GM10847 (cell line): ENCODE data around the gene SHISA6.

Experiments
- POLR2A ChIP-seq: IDR thresholded peaks from 2 replicates; pipeline ENCODE4 v1.6.1; 2011; ENCODE audit not compliant: insufficient read length; ENCODE audit errors: extremely low read depth

The SHISA6 gene

DNA sequence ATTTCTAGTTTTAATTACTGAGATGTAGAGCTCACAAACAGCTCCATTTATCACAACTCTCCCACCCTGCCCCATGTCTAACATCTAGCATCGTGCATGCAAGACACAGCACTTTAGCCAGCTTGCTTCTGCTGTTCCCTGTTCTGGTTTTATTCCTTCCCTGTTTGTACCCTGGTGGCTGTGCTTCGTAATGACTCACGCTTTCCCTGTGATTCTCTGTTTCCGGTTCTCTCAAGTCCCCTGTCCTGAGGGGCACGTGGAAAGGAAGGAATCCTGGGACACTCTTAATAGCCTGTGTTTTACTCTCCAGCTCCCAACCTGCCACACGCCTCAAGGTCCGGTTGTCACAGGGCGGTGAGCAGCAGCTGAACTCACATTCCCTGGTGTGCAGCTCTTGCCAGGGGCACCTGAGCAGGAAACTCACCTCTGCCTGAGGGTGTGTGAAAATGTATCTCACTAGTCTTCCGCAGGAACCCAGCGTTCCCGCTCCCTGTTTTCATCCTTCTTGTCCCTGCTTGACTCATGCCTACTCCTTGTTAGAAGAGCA is 10.6 kb downstream of the SHISA6 start:
- TF ChIP-seq POLR2A = no peak

GRCh38 chr17:11252146-11252545 is 11.1 kb downstream of the SHISA6 start:
- TF ChIP-seq POLR2A = no peak

DNA sequence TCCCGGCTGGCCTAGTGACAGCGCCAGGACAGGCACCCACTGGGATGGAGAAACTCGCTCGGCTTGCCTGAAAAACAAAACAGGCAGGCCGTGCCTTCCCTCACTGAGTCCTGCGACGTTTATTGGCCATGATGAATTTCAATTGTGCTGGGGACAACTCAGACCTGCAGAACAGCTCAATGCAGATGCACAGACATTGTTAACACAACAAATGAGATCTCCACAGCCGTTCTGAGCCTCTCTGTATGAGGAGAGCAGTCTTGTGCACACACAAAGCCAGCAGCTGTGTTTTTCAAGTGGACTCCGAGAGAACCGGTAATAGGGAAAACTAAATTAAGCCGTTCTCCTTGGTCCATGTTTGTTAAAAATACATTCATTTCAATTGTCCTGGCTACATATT is 15.9 kb downstream of the SHISA6 start:
- TF ChIP-seq POLR2A = no peak

- TF ChIP-seq POLR2A = no peak
Observed at GRCh38 chr17:11264183-11264871, 23.3 kb downstream of the SHISA6 start.

DNA sequence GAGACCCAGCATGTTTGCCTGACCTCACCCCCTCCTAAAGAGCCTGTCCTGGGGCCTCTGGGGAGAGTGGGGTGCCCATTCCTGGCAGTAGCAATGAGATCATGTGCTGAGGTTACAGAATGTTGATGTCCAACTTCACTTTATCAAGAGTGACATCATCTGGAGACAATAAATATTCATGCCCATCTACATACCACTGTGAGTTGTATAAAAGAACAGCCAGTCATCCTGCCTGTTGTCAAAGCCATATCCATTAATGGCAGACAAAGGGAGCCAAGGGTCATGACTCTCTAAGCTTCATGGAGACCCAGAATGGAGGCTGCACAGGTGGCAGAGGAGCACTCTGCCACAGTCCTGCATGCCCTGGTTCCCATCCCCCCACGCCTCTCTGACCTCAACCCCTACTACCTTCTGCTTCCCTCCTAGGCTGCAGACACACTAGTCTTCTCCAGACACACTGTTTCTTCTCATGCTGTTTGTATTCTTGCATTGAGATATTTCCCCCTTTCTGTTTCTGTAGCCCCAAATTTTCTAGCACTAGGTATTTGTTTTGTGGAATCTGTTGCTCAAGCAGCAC is 27.1 kb downstream of the SHISA6 start:
- TF ChIP-seq POLR2A = no peak

DNA sequence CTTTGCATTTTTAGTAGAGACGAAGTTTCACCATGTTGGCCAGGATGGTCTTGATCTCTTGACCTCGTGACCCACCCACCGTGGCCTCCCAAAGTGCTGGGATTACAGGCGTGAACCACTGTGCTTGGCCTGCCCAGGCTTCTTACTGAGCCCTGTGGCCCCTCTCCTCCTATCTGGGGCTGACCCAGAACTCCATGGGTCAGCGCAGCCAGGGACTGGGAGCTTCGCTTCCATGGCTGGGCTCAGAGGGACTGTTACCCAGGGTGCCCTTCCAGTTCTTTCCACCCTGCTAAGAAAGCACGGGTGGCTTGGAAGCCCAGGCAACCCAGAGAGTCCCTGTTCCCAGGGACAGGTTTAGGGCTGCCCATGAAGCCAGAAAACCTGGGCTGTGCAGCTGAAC is 28.2 kb downstream of the SHISA6 start:
- no peak for TF ChIP-seq POLR2A

DNA sequence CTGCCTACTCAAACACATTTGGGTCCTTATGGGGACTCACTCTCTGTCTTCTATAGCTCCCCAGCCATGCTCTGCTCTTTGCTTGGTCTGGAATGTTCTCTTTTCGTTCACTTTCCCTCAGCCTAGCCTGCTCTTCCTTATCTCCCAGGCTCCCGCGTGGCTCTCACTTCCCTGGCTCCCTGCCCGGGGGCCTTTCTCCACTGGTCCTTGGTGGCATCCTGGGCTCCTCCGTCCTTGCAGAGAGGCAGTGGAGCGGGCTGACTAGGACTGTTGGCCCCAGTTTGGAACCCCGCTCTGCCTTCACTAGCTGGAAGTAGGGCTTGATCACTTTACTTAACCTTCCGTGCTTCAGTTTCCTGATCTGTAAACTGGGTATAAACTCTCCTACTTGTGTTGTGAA is 31.2 kb downstream of the SHISA6 start:
- no peak for TF ChIP-seq POLR2A

DNA sequence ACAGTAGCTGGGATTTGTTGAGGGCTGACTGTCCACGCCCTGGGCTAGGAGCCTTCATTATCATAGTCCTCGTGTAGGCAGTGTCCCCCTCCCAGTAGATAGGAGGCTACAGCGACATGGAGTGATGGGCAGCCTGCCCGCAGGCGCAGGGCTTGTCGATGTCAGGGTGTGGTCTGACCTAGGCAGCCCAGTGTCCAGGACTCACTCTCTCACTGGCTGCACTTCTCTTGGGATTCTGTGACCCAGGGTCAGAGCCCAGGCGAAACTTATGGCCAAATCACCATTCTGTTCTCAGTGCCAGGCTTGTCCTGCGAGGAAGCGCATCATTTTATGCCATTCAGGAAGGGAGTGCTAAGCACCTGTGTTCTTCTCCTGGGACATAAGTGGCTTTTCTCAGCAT is 32.6 kb downstream of the SHISA6 start:
- TF ChIP-seq POLR2A = no peak

GRCh38 chr17:11274106-11274505 is 33.1 kb downstream of the SHISA6 start:
- no peak for TF ChIP-seq POLR2A

GRCh38 chr17:11276486-11276885 is 35.5 kb downstream of the SHISA6 start:
- TF ChIP-seq POLR2A = no peak

DNA sequence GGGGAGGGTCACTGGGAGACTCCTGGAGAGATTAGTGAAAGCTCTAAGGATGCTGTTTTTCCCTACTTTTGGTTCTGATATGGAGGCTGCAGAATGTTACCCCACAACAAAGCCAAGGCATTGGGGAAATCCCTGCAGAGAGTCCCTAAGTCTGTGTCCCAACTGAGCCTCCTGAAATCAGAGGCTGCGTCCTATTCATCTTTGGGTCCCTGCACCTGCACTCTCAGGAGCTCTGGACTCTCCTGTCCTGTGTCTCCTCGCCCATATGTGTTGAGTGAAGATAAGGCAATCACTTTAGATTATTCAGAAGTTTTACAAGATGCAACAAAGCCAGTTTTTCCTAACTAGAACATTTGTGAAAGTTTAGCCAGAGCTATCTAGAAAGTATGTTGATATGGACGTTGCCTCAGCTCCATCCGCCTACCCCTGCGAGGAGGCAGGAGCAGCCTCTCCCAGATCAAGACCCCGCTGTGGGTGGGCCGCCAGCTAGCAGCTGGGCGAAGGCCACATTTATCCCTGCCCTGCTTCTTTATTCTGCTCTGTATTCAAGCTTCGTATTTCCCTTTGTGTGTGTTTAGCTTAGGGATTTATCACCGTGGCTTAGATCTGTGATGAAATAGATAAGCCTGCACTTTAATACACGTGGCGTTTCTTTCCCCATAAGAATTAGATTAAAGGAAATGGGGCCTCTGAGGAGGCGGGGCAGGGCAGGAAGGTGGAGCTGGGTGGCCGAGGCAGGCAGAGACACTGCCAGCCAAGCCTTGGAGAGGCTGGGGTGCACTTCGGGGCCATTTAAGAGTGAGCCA is 37.4 kb downstream of the SHISA6 start:
- TF ChIP-seq POLR2A = no peak

DNA sequence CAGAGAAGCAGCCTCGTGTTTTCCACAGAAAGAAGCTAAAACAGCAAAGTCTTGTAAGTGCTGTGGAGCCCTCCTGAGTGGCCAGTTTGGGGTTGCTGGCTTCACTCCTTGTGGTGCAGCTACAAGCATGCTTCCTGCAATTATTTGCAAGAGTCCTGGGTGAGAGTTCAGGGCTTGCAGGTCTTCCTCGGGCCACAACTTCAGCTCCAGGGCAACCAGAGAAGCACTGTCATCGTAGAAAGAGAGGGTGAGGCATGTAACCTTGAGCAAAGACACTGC is 37.9 kb downstream of the SHISA6 start:
- no peak for TF ChIP-seq POLR2A

DNA sequence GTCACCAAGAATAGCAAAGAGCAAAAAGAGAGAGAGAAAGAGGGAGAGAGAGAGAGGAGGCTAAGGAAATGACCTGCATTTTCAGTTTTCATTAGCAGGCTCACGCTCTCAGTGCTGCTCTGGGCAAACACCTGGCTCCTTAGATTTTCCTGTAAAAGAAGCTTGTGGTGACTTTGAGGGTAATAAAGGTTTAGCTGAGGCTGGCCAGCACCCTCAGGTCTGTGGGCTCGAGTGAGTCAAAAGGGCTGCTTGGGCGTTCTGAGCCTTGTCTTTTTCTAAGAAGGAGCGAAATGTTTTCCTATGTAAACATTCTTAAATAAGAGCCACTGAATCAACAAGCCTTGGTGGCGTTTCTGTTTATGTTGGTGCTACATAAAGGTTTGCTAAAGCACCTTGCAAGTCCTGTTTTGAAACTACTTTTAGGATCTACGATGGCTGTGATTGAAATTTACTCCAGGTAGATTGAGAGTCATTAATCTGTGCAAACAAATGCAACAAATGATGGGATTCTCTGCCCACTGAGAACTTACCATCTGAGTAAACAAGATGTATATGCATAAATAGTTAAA is 38.8 kb downstream of the SHISA6 start:
- TF ChIP-seq POLR2A = no peak

DNA sequence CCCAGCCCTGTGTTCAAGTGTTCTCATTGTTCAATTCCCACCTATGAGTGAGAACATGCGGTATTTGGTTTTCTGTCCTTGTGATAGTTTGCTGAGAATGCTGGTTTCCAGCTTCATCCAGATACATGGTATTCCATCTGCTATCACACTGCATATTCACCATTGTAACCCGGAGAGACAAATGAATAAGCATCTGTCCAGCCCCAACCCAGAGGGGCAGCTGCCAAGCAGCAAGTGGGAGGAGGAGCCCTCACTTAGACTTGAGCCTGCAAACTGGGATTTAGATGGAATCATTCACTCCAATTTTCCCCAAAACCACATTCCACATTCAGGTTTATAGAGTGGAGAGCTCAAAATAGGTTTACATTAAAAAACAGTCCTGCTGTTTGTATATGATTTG is 41.6 kb downstream of the SHISA6 start:
- no peak for TF ChIP-seq POLR2A

GRCh38 chr17:11284811-11285210 is 43.8 kb downstream of the SHISA6 start:
- TF ChIP-seq POLR2A = no peak

- no peak for TF ChIP-seq POLR2A
Observed at GRCh38 chr17:11285946-11286345, 44.9 kb downstream of the SHISA6 start.

DNA sequence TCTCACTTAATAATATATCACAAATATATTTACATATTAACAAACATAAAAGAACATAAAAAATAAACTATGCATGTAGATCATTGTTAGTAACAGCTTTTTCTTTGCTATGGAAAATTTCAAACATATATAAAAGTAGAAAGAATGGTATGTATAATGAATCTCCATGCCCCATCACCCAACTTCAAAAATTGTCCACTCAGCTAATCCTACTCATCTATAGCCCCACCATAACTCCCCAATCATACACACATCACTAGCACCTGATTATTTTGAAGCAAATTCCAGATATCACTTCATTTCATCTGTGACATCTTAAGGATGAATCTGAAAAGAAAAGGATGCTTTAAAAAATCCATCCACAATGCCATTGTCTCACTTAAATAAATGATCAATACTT is 46.8 kb downstream of the SHISA6 start:
- no peak for TF ChIP-seq POLR2A

DNA sequence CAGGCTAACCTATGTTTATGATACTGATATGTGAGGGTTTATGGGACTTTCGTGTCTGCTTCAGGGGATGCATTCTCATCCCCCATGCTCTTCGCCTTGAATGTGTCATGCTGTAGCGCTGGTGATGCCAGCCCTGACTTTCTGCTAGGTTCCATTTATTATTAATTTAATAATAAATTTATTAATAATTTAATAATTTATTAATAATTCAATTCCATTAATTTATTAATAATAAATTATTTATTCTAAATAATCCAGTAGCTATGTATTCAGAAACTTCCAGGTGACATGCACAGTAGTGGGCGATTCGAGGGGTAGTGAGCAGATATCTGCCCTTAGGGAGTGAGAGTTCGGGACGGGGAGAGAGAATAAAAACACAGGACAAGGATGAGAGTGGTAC is 49.8 kb downstream of the SHISA6 start:
- TF ChIP-seq POLR2A = no peak
